D721Med (cell line): Measurements from ENCODE around the gene STH.

Experiments
- DNase-seq: peaks from one replicate; pipeline ENCODE4 v3.0.0; 2011; ENCODE audit warnings: low spot score; ENCODE audit not compliant: insufficient read length
- FAIRE-seq: peaks from 2 replicates; lab custom pipeline; 2011; peaks lifted over from hg19 to GRCh38; lab: Jason Lieb, UNC
- CTCF ChIP-seq: IDR thresholded peaks from 2 replicates; pipeline ENCODE4 v1.5.1; 2012; ENCODE audit warnings: mild to moderate bottlenecking, control low read depth; ENCODE audit not compliant: insufficient read depth; ENCODE audit errors: missing control alignments

The STH gene

DNA sequence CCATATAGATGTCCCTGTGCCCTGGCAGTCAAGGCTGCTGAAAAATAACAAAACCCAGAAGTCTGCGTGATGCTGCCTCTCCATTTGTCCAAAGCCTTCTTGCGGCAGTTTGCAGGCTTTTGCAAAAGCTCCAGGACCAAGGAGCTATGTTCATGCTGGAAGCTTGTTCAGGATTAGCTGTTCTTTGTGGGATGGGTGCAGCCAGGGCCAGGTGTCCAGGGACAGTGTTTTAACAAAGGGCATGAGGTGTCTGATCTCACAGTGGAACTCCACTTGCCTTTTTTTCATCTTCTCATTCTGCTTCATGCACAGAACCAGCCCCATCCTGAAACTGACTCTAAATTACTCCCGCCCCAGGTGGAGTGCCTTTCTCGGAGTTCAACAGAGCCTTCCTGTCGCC, 31.7 kb upstream of the STH start:
- TF ChIP-seq CTCF, result no peak
- no peak for FAIRE-seq
- DNase-seq, result no peak

DNA sequence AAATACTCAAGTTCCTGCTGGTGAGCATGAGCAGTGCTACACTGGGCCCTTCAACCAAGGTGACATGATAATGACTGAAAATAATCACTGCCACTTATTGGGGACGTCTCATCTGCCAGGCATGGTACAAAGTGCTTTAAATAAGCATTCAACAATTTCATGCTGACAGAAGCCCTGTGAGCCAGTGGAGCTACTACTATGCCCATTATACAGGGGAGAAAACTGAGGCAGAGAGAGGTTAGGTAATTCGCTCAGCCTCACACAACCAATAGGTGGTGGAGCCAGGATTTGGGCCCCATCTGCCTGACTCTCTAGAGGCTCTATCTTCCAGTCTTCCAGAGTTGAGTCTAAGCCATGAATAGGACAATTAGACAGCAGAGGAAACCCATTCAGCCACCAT, 30.3 kb upstream of the STH start:
- DNase-seq (no peak), FAIRE-seq (no peak)

DNA sequence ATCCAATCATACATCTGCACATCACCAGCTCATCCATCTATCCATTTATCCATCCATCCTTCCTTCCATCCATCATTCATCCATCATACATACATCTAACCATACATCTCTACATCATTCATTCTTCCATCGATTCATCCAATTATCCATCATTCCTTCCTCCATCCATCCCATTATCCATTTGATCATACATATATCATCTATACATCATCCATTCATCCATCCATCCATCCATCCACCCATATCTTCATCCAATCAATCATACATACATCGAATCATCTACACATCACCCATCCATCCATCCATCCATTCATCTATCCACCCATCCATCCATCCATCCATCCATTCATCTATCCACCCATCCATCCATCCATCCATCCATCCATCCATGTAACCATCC, 29.3 kb upstream of the STH start:
- no peak for TF ChIP-seq CTCF
- FAIRE-seq (no peak), DNase-seq (no peak)

More for the DNA sequence above, 30.3 kb upstream of the STH start:
- TF ChIP-seq CTCF, result no peak

GRCh38 chr17:45970659-45971058, 28.4 kb upstream of the STH start:
- DNase-seq (no peak), FAIRE-seq (no peak)
- no peak for TF ChIP-seq CTCF

DNA sequence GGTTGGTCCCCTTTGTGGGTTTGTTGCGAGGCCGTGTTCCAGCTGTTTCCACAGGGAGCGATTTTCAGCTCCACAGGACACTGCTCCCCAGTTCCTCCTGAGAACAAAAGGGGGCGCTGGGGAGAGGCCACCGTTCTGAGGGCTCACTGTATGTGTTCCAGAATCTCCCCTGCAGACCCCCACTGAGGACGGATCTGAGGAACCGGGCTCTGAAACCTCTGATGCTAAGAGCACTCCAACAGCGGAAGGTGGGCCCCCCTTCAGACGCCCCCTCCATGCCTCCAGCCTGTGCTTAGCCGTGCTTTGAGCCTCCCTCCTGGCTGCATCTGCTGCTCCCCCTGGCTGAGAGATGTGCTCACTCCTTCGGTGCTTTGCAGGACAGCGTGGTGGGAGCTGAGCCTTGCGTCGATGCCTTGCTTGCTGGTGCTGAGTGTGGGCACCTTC, 27.3 kb upstream of the STH start:
- TF ChIP-seq CTCF, result no peak
- DNase-seq, result no peak
- FAIRE-seq, result no peak

DNA sequence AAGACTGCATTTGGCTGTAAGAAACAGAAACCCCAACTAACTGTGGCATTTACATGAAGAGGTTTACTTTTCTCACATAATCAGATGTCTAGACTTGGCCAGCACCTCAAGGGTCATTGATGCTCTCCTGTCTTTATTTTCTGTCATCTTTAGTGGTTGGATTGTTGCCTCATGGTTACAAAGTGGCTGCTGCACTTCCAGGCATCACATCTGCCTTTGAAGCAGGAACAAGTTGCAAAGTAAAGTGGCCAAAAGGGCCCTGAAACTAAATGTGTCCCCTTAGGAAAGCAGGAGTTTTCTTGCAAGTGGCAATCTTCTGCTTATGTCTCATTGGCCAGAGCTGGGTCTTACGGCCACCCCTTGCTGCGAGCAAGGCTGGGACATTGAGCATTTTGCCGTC, 26.5 kb upstream of the STH start:
- TF ChIP-seq CTCF, result no peak
- FAIRE-seq, result no peak
- DNase-seq, result no peak

DNA sequence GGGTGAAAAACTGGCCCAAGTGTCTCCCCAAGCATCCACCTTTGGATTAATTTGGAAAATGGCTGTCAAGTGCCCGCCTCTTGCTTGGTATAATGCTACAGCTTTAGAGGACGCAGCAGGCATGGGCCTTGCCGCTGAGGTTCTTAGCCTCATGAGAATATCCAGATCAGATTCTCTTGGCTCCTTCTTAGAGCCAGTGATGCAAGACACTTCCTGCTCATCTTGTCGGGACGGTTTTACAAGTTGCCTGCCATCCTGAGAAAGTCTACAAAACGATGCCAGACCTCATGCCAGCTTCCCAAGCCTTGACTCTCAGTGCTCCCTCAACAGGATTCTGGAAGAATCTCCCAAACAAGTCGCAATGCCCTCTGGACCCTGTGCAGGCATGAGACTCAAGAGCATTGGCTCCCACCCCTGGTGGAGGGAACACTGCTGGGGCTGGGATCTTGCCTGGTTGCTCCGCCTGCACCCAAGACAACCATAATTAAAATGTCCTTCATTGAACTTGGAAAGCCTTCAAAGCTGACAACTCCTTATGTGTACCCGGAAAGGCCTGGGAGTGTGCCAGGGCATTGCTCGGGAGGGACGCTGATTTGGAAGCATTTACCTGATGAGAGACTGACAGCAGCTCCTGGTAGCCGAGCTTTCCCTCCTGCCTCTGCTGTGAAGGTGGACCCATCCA, 25.8 kb upstream of the STH start:
- DNase-seq (no peak), FAIRE-seq (no peak)
- TF ChIP-seq CTCF, result no peak
